Thoracic aorta (tissue), 2 donors: Measurements from ENCODE around the gene ANKRD11. TPM values are rescaled to one million over a fixed set of nuclear protein-coding genes. Genes with fewer than 3 reads are reported as not detected.

Source experiments
- ATAC-seq: fragments of 150-250 bp; one replicate; pipeline ENCODE4 v1.8.0; 2017; ENCODE audit warnings: low read depth; ENCODE audit not compliant: insufficient number of reproducible peaks, low FRiP score
- DNase-seq: peaks from one replicate; pipeline ENCODE4 v3.0.0-alpha.2; 2020; ENCODE audit warnings: low spot score
- H3K27ac ChIP-seq, 2 donors: fragments of 200-600 bp; sonication (generic); 1 replicate in 1 of 2; 2 replicates in 1 of 2; pipeline ENCODE4 v1.5.1; 2016; ENCODE audit warnings: mild to moderate bottlenecking in 2 of 2, moderate library complexity in 2 of 2
- H3K27me3 ChIP-seq: fragments of 200-600 bp; sonication (generic); replicated peaks from 2 replicates; pipeline ENCODE4 v1.6.0; 2016; ENCODE audit warnings: mild to moderate bottlenecking; ENCODE audit not compliant: insufficient read depth
- H3K36me3 ChIP-seq: fragments of 200-600 bp; sonication (generic); one replicate; pipeline ENCODE4 v1.5.1; 2016
- H3K4me1 ChIP-seq, 2 donors: fragments of 200-600 bp; sonication (generic); 1 replicate in 1 of 2; 2 replicates in 1 of 2; pipeline versions ENCODE4 v1.5.1 to v1.6.0; 2016; ENCODE audit warnings: low read depth in 2 of 2, mild to moderate bottlenecking in 1 of 2; ENCODE audit not compliant: control insufficient read depth in 1 of 2
- H3K4me3 ChIP-seq: fragments of 200-600 bp; sonication (generic); 2 replicates; pipeline ENCODE4 v1.5.1; 2016; ENCODE audit warnings: mild to moderate bottlenecking
- H3K9me3 ChIP-seq: fragments of 200-600 bp; sonication (generic); 2 replicates; pipeline ENCODE4 v1.5.1; 2016
- total RNA-seq, 2 donors: library from RNA; depleted of rRNA; stranded (reverse); fragments of >200 nt; gene quantifications; one replicate each; pipeline versions ENCODE4 v1.1.0 to v1.2.3, GENCODE V29; 2016
- TF ChIP-seq, protein P1 (sequence below): fragments of 200-600 bp; sonication (generic); IDR thresholded peaks from one replicate; pipeline ENCODE4 v1.5.1; 2019; ENCODE audit warnings: antibody characterized with exemption

The ANKRD11 gene
- total RNA-seq, 2 donors from 2014 or later: 125 to 129 TPM

DNA sequence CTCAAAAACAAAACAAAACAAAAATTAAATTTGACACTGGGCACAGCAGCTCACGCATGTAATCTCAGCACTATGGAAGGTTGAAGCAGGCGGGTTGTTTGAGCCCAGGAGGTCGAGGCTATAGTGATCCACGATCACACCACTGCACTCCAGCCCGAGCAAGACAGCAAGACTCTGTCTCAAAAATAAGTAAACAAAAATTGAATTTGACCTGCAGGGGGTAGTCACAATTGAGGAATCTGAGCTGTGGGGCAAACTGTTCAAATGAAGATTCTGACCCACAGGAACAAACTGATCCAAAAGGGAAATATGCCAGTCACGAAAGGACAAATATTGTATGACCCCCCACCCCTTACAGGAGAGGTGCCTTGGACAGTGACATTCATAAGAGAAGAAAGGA, 29.8 kb downstream of the ANKRD11 start:
- DNase-seq (no peak), ATAC-seq (no peak)
- no peaks in the 10 kb centered on the region for H3K27me3 ChIP-seq
- no peak overlapping the region for H3K27ac ChIP-seq
- H3K36me3 ChIP-seq: no peaks in the 10 kb centered on the region
- no peak overlapping the region for H3K4me3 ChIP-seq
- H3K4me1 ChIP-seq: peaks cover 12 to 30% of the 10 kb centered on the region in 2 donors
- TF ChIP-seq, protein P1, sequence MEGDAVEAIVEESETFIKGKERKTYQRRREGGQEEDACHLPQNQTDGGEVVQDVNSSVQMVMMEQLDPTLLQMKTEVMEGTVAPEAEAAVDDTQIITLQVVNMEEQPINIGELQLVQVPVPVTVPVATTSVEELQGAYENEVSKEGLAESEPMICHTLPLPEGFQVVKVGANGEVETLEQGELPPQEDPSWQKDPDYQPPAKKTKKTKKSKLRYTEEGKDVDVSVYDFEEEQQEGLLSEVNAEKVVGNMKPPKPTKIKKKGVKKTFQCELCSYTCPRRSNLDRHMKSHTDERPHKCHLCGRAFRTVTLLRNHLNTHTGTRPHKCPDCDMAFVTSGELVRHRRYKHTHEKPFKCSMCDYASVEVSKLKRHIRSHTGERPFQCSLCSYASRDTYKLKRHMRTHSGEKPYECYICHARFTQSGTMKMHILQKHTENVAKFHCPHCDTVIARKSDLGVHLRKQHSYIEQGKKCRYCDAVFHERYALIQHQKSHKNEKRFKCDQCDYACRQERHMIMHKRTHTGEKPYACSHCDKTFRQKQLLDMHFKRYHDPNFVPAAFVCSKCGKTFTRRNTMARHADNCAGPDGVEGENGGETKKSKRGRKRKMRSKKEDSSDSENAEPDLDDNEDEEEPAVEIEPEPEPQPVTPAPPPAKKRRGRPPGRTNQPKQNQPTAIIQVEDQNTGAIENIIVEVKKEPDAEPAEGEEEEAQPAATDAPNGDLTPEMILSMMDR: no peak
- no peaks in the 10 kb centered on the region for H3K9me3 ChIP-seq

DNA sequence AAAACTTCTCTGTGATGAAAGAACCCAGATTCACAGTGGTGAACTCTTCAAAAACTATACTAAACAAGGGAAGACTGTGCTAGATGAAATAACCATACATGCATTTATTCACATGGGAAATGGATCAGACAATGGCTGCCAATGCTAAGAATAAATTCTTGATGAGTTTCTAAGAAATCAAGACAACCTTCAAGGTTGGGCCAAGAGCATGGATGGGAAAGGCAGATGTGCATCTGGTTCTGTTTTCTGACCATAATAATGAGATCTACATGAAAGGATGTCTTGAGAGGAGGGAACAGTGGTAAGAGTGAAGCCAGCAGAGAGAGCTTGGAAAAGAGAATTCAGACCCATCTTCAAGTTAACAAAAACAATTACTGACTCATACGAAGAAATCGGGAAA, 31.4 kb downstream of the ANKRD11 start:
- Histone ChIP-seq H3K4me1 (peaks cover 14 to 35% of the 10 kb centered on the region in 2 donors), H3K36me3 (no peaks in the 10 kb centered on the region), H3K27ac (no peak overlapping the region), H3K4me3 (no peak overlapping the region), H3K9me3 (no peaks in the 10 kb centered on the region), H3K27me3 (no peaks in the 10 kb centered on the region)
- DNase-seq: no peak
- no peak for ATAC-seq
- TF ChIP-seq, protein P1: no peak

GRCh38 chr16:89458551-89458950, 31.8 kb downstream of the ANKRD11 start:
- no peaks in the 10 kb centered on the region for H3K9me3 ChIP-seq
- H3K4me3 ChIP-seq: no peak overlapping the region
- H3K27ac ChIP-seq: no peak overlapping the region
- H3K4me1 ChIP-seq: peaks cover 18 to 39% of the 10 kb centered on the region in 2 donors
- H3K36me3 ChIP-seq: no peaks in the 10 kb centered on the region
- ATAC-seq: no peak
- DNase-seq: no peak
- H3K27me3 ChIP-seq: no peaks in the 10 kb centered on the region
- TF ChIP-seq, protein P1: no peak

DNA sequence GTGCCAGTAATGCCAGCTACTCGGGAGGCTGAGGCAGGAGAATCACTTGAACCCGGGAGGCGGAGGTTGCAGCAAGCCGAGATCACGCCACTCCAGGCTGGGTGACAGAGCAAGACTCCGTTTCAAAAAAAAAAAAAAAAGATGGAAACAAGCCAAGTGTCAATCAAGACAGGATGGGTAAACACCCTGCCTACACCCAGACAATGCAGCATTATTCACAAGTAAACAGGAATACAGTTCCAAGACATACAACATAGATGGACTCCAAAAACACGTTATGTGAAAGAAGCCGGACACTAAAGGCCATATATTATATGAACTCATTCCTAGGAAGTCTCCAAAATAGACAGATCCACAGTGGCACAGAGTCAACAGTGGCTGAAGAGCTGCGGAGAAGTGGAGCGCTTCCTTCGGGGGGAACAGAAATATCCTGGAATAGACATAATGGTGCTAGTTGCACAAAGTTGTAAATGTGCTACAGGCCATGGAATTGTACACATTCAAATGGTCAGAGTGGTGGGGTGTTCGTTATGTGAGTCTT, 33.9 kb downstream of the ANKRD11 start:
- H3K4me1 ChIP-seq: peaks cover 24 to 57% of the 10 kb centered on the region in 2 donors
- no peak for ATAC-seq
- H3K4me3 ChIP-seq: no peak overlapping the region
- no peak for DNase-seq
- no peaks in the 10 kb centered on the region for H3K36me3 ChIP-seq
- TF ChIP-seq, protein P1: no peak
- H3K27me3 ChIP-seq: no peaks in the 10 kb centered on the region
- no peaks in the 10 kb centered on the region for H3K9me3 ChIP-seq
- no peak overlapping the region for H3K27ac ChIP-seq

- TF ChIP-seq, protein P1: no peak
- Histone ChIP-seq H3K4me3 (no peak overlapping the region), H3K27ac (no peak overlapping the region), H3K36me3 (no peaks in the 10 kb centered on the region), H3K9me3 (no peaks in the 10 kb centered on the region), H3K4me1 (peaks cover 24 to 58% of the 10 kb centered on the region in 2 donors), H3K27me3 (no peaks in the 10 kb centered on the region)
- DNase-seq (no peak), ATAC-seq (no peak)
These were observed 34.7 kb downstream of the ANKRD11 start for GRCh38 chr16:89455692-89456091.
